Measurements from ENCODE around the gene IPO9.

GRCh38 chr1:201816309-201816854, 12.6 kb upstream of the IPO9 start:
- TF ChIP-seq, protein P1, sequence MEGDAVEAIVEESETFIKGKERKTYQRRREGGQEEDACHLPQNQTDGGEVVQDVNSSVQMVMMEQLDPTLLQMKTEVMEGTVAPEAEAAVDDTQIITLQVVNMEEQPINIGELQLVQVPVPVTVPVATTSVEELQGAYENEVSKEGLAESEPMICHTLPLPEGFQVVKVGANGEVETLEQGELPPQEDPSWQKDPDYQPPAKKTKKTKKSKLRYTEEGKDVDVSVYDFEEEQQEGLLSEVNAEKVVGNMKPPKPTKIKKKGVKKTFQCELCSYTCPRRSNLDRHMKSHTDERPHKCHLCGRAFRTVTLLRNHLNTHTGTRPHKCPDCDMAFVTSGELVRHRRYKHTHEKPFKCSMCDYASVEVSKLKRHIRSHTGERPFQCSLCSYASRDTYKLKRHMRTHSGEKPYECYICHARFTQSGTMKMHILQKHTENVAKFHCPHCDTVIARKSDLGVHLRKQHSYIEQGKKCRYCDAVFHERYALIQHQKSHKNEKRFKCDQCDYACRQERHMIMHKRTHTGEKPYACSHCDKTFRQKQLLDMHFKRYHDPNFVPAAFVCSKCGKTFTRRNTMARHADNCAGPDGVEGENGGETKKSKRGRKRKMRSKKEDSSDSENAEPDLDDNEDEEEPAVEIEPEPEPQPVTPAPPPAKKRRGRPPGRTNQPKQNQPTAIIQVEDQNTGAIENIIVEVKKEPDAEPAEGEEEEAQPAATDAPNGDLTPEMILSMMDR (IDR thresholded peaks at IDR 0.05; ENCODE audit: borderline replicate concordance, extremely low read depth, low read length, poor library complexity, severe bottlenecking), result no peak
- TF ChIP-seq EZH2 (IDR thresholded peaks at IDR 0.05; ENCODE audit: borderline replicate concordance, low read depth, low read length, severe bottlenecking), result no peak

Measured in DND-41 (cell line).